H1 (cell line): ENCODE measurements around the gene F5. TPM values are rescaled to one million over a fixed set of nuclear protein-coding genes. Genes with fewer than 3 reads are reported as not detected.

ENCODE experiments used
- CEBPB ChIP-seq: IDR thresholded peaks from 2 replicates; pipeline ENCODE4 v1.6.1; 2012; ENCODE audit warnings: low read depth, low read length
- CHD1 ChIP-seq: IDR thresholded peaks from 2 replicates; pipeline ENCODE4 v1.6.1; 2012; ENCODE audit warnings: low read depth, low read length, improper control_type of control experiment
- CREB1 ChIP-seq: IDR thresholded peaks from 2 replicates; pipeline ENCODE4 v1.6.1; 2012; ENCODE audit warnings: inconsistent platforms
- RBBP5 ChIP-seq: IDR thresholded peaks from 2 replicates; pipeline ENCODE4 v1.7.1; 2012; ENCODE audit warnings: low read depth, mild to moderate bottlenecking, inconsistent platforms, low read length, moderate library complexity, borderline replicate concordance
- TBP ChIP-seq: IDR thresholded peaks from 2 replicates; pipeline ENCODE4 v1.6.1; 2011; ENCODE audit warnings: low read depth, low read length, improper control_type of control experiment
- polyA plus RNA-seq, 7 experiments: library from polyadenylated mRNA; depleted of rRNA in 3 of 7; stranded (reverse) in 5 of 7; unstranded in 2 of 7; fragments of >200 nt in 5 of 7; fragments of 200-250 nt in 2 of 7; gene quantifications; 1 replicate in 5 of 7; 2 replicates in 1 of 7; 4 replicates in 1 of 7; pipeline versions ENCODE4 v1.2.1 to v1.2.3, GENCODE V29; 2011 to 2013; ENCODE audit warnings: missing spikeins in 2 of 7, mixed read lengths in 2 of 7
- total RNA-seq: library from RNA; stranded (reverse); fragmentation: NEBNext Ultra II Directional; extraction: Animal tissue kit (Norgen Biotek cat#: 25700); gene quantifications from 2 replicates; pipeline ENCODE4 v1.2.1, GENCODE V29; 2021
- TF ChIP-seq, protein P1 (sequence below): fragments of 300-600 bp; sonication (generic); IDR thresholded peaks from 2 replicates; pipeline ENCODE4 v1.7.1; 2012; ENCODE audit warnings: low read length, moderate library complexity, mild to moderate bottlenecking, inconsistent platforms; ENCODE audit not compliant: insufficient replicate concordance

F5 gene
- total and polyA plus RNA-seq, 2 of the 8 experiments (the other 6 are each of a cell fraction or from before 2014, with no cell fraction given): 0.04 to 0.06 TPM

- TF ChIP-seq, protein P1, sequence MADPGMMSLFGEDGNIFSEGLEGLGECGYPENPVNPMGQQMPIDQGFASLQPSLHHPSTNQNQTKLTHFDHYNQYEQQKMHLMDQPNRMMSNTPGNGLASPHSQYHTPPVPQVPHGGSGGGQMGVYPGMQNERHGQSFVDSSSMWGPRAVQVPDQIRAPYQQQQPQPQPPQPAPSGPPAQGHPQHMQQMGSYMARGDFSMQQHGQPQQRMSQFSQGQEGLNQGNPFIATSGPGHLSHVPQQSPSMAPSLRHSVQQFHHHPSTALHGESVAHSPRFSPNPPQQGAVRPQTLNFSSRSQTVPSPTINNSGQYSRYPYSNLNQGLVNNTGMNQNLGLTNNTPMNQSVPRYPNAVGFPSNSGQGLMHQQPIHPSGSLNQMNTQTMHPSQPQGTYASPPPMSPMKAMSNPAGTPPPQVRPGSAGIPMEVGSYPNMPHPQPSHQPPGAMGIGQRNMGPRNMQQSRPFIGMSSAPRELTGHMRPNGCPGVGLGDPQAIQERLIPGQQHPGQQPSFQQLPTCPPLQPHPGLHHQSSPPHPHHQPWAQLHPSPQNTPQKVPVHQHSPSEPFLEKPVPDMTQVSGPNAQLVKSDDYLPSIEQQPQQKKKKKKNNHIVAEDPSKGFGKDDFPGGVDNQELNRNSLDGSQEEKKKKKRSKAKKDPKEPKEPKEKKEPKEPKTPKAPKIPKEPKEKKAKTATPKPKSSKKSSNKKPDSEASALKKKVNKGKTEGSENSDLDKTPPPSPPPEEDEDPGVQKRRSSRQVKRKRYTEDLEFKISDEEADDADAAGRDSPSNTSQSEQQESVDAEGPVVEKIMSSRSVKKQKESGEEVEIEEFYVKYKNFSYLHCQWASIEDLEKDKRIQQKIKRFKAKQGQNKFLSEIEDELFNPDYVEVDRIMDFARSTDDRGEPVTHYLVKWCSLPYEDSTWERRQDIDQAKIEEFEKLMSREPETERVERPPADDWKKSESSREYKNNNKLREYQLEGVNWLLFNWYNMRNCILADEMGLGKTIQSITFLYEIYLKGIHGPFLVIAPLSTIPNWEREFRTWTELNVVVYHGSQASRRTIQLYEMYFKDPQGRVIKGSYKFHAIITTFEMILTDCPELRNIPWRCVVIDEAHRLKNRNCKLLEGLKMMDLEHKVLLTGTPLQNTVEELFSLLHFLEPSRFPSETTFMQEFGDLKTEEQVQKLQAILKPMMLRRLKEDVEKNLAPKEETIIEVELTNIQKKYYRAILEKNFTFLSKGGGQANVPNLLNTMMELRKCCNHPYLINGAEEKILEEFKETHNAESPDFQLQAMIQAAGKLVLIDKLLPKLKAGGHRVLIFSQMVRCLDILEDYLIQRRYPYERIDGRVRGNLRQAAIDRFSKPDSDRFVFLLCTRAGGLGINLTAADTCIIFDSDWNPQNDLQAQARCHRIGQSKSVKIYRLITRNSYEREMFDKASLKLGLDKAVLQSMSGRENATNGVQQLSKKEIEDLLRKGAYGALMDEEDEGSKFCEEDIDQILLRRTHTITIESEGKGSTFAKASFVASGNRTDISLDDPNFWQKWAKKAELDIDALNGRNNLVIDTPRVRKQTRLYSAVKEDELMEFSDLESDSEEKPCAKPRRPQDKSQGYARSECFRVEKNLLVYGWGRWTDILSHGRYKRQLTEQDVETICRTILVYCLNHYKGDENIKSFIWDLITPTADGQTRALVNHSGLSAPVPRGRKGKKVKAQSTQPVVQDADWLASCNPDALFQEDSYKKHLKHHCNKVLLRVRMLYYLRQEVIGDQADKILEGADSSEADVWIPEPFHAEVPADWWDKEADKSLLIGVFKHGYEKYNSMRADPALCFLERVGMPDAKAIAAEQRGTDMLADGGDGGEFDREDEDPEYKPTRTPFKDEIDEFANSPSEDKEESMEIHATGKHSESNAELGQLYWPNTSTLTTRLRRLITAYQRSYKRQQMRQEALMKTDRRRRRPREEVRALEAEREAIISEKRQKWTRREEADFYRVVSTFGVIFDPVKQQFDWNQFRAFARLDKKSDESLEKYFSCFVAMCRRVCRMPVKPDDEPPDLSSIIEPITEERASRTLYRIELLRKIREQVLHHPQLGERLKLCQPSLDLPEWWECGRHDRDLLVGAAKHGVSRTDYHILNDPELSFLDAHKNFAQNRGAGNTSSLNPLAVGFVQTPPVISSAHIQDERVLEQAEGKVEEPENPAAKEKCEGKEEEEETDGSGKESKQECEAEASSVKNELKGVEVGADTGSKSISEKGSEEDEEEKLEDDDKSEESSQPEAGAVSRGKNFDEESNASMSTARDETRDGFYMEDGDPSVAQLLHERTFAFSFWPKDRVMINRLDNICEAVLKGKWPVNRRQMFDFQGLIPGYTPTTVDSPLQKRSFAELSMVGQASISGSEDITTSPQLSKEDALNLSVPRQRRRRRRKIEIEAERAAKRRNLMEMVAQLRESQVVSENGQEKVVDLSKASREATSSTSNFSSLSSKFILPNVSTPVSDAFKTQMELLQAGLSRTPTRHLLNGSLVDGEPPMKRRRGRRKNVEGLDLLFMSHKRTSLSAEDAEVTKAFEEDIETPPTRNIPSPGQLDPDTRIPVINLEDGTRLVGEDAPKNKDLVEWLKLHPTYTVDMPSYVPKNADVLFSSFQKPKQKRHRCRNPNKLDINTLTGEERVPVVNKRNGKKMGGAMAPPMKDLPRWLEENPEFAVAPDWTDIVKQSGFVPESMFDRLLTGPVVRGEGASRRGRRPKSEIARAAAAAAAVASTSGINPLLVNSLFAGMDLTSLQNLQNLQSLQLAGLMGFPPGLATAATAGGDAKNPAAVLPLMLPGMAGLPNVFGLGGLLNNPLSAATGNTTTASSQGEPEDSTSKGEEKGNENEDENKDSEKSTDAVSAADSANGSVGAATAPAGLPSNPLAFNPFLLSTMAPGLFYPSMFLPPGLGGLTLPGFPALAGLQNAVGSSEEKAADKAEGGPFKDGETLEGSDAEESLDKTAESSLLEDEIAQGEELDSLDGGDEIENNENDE: no peak
- no peak for TF ChIP-seq CEBPB
- TF ChIP-seq CREB1: no peak
- TF ChIP-seq TBP: no peak
- TF ChIP-seq CHD1: no peak
- no peak for TF ChIP-seq RBBP5
These were observed 78.9 kb downstream of the F5 start (continued) for GRCh38 chr1:169507413-169507812.
